ENCODE results near the gene ZNF611. TPM values are rescaled to one million over a fixed set of nuclear protein-coding genes. Genes with fewer than 3 reads are reported as not detected.
"Not testable (repeated sequence)": the region's sequence is repeated elsewhere in the genome, so short reads cannot be mapped to it uniquely, and the experiment has no call there.

The ZNF611 gene
- total RNA-seq, 1 donor from 2014 or later = 13.1 TPM

GRCh38 chr19:52716522-52716921 lies 18.3 kb downstream of the ZNF611 start:
- no peaks in the 10 kb centered on the region for H3K9me3 ChIP-seq
- peaks cover 36 to 53% of the 10 kb centered on the region in 2 donors for H3K36me3 ChIP-seq
- intact Hi-C loops (cut with DNase I) = no loop called here
- H3K27me3 ChIP-seq = no peaks in the 10 kb centered on the region
- no peak overlapping the region for H3K27ac ChIP-seq
- no peak for DNase-seq (ENCODE audit: low spot score in 2 of 2)
- no peak for TF ChIP-seq CTCF (IDR thresholded peaks at IDR 0.05)
- no peaks in the 10 kb centered on the region for H3K4me1 ChIP-seq
- H3K4me3 ChIP-seq = no peak overlapping the region

- intact Hi-C loops (cut with DNase I); H3K4me3 ChIP-seq; H3K4me1 ChIP-seq; H3K27ac ChIP-seq; H3K9me3 ChIP-seq; H3K27me3 ChIP-seq; DNase-seq (ENCODE audit: low spot score in 2 of 2): not testable (repeated sequence)
- H3K36me3 ChIP-seq = peaks cover 42 to 53% of the 10 kb centered on the region in 2 donors
Observed at GRCh38 chr19:52715902-52716301, 18.9 kb downstream of the ZNF611 start.

GRCh38 chr19:52715330-52715729 lies 19.5 kb downstream of the ZNF611 start:
- H3K4me3 ChIP-seq; H3K27ac ChIP-seq; H3K9me3 ChIP-seq; intact Hi-C loops (cut with DNase I); H3K27me3 ChIP-seq; DNase-seq (ENCODE audit: low spot score in 2 of 2); H3K4me1 ChIP-seq: not testable (repeated sequence)
- H3K36me3 ChIP-seq = peaks cover 42 to 54% of the 10 kb centered on the region in 2 donors

GRCh38 chr19:52713051-52713450 lies 21.8 kb downstream of the ZNF611 start:
- H3K4me3 ChIP-seq; DNase-seq (ENCODE audit: low spot score in 2 of 2); intact Hi-C loops (cut with DNase I); H3K27me3 ChIP-seq; H3K9me3 ChIP-seq; H3K27ac ChIP-seq; H3K4me1 ChIP-seq: not testable (repeated sequence)
- H3K36me3 ChIP-seq = peaks cover 58 to 68% of the 10 kb centered on the region in 2 donors

- DNase-seq (ENCODE audit: low spot score in 2 of 2); H3K4me1 ChIP-seq; H3K4me3 ChIP-seq; intact Hi-C loops (cut with DNase I); H3K27ac ChIP-seq; H3K27me3 ChIP-seq: not testable (repeated sequence)
- Histone ChIP-seq H3K36me3 (peaks cover 69 to 82% of the 10 kb centered on the region in 2 donors), H3K9me3 (peaks cover 8 to 19% of the 10 kb centered on the region in 2 donors)
Observed at GRCh38 chr19:52711661-52712060, 23.2 kb downstream of the ZNF611 start.

- no peaks in the 10 kb centered on the region for H3K4me1 ChIP-seq
- no peak for TF ChIP-seq CTCF (IDR thresholded peaks at IDR 0.05)
- H3K36me3 ChIP-seq = peaks cover 77 to 93% of the 10 kb centered on the region in 2 donors
- H3K9me3 ChIP-seq = peaks cover 11 to 30% of the 10 kb centered on the region in 2 donors
- intact Hi-C loops (cut with DNase I) = no loop called here
- DNase-seq (ENCODE audit: low spot score in 2 of 2) = no peak
- H3K27me3 ChIP-seq = no peaks in the 10 kb centered on the region
- no peak overlapping the region for H3K4me3 ChIP-seq
- H3K27ac ChIP-seq = no peak overlapping the region
Observed at GRCh38 chr19:52710538-52710937, 24.3 kb downstream of the ZNF611 start.

- H3K27me3 ChIP-seq; H3K4me3 ChIP-seq; DNase-seq (ENCODE audit: low spot score in 2 of 2); intact Hi-C loops (cut with DNase I); H3K4me1 ChIP-seq; H3K27ac ChIP-seq: not testable (repeated sequence)
- Histone ChIP-seq H3K9me3 (peaks cover 12 to 54% of the 10 kb centered on the region in 2 donors), H3K36me3 (peaks cover 46 to 58% of the 10 kb centered on the region in 2 donors)
Observed at GRCh38 chr19:52705615-52706014, 29.2 kb downstream of the ZNF611 start.

- Histone ChIP-seq H3K4me3 (no peak overlapping the region), H3K36me3 (peaks cover 31 to 42% of the 10 kb centered on the region in 2 donors), H3K9me3 (peaks cover 12 to 54% of the 10 kb centered on the region in 2 donors), H3K27ac (no peak overlapping the region), H3K27me3 (no peaks in the 10 kb centered on the region), H3K4me1 (no peaks in the 10 kb centered on the region)
- no peak for DNase-seq (ENCODE audit: low spot score in 2 of 2)
- TF ChIP-seq CTCF (IDR thresholded peaks at IDR 0.05) = no peak
- intact Hi-C loops (cut with DNase I) = no loop called here
Observed at GRCh38 chr19:52703917-52704316, 30.9 kb downstream of the ZNF611 start.

Measured in ascending aorta (tissue), 2 donors.